NCI-H1417 treated with DMSO at 0.1 percent for 48 hours (cell line): ENCODE results near the gene ELMOD1.

Experiments
- DNase-seq: peaks from one replicate; lab custom pipeline; 2025; lab: John Stamatoyannopoulos, UW

The ELMOD1 gene

GRCh38 chr11:107646783-107647182 lies 55.8 kb downstream of the ELMOD1 start:
- no peak for DNase-seq

GRCh38 chr11:107648242-107648641 lies 57.3 kb downstream of the ELMOD1 start:
- no peak for DNase-seq

DNA sequence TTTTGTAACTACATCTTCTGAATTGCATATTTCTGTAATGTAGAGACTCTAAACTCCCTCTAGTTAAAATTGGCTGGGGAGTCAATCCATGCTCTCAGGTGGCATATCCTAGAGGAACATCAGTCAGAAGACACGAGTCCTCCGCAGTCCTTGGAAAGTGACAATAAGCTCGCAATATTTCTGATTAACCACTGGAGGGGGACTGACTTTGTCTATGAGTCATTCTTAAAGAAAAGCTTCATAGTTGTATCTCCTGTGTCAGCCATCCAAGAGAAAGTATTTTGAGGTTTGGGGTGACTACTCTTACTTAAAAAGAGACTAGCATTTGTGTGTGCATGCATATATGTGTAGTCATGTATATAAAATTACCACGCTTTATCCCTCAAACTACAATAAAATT lies 60.7 kb downstream of the ELMOD1 start:
- DNase-seq: no peak

DNA sequence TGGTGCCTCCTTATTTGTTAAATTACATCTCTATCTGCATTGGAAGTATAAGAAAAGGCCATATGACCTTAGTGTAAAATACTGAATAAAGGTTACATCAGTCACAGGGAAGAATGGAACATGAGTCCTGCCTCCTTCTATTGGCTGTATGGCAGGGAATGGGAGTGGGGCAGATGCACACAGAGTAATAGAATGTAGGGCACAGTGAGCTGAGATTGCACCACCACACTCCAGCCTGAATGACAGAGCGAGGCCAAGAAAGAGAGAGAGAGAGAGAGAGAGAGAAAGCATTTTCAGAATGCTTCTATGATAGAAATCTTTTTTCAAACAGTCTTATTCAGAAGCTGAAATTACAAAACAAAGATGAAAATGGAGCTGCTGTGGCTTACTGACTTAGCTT lies 62.1 kb downstream of the ELMOD1 start:
- no peak for DNase-seq

DNA sequence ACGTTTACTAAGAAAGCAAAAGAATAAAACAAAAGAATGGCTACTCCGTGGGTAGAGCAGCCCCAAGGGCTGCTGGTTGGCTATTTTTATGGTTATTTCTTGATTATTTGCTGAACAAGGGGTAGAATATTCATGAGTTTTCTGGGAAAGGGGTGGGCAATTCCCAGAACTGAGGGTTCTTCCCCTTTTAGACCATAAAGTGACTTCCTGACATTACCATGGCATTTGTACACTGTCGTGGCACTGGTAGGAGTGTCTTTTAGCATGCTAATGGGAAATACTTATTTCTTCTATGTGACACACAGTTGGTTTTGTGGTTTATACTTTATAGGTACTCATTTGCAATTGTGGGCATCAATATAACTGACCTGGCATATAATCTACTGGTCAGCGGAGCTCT lies 64.7 kb downstream of the ELMOD1 start:
- no peak for DNase-seq

GRCh38 chr11:107659310-107659709 lies 68.4 kb downstream of the ELMOD1 start:
- DNase-seq: no peak

DNA sequence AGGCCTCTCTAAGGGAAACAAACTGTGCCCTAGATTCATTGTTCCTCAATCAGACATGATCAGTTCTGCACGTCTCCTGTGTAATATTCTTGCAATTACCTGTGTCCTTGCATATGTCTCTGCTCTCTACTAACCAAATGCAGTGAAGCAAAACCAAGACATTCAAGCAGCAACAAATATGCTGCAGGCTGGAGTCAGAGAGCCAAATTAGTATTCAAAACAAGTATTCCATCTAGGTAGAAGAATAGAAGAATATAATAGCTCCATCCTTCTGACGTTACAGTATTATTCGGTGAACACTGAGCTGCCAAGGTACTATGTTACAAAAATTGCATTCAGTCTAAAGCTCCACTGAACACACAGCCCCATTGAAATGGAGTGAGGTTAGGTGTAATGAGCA lies 69.1 kb downstream of the ELMOD1 start:
- DNase-seq: no peak

GRCh38 chr11:107661656-107662055 lies 70.7 kb downstream of the ELMOD1 start:
- no peak for DNase-seq

DNA sequence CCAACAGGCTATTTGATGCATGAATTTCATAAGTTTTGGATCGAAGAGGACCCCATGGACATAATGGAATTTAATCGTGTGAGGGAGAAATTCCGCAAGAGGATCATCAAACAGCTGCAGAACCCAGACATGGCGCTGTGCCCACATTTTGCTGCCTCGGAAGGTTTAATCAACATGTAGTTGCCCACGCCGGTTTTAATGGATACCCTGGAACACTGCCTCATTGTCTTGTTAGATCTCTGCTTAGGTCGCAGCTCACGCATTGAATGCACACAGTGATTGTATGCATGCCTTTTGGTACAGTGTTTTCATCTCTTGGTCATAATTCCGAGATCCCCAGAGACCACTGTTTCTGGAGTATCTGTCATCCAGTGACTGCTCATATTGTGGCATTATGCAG lies 74.1 kb downstream of the ELMOD1 start:
- no peak for DNase-seq

DNA sequence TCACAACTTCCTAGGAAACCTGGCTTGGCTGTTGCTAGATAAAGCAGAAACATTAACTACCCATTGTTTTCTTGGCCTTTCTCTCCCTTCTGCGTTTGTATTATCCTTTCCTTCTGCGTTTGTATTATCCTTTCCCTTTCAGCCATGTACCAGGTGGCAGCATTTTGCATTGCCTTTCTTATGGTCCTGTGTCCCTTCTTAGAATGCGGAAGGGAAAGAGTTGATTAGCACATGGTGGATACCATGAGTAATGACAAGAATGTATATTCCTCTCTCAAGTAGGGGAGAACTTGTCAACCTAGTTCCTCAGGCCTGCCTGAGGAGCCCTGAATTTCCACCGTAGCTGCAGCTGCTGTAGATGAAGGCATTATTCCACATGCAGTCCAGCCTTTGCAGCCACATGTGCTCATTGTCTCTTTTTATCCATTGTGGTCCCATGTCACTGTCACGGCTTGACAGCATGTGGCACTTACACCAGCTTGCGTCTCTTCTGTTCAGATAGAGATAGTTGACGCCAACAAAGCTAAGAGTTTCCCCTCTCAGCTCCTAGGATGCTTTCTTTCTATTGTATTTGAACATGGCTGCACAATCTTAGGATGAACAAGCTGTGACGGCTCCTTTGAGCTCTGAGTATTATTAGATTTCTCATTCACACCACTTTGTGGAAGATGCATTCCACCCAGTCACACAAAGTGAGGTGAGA lies 76.1 kb downstream of the ELMOD1 start:
- DNase-seq: no peak

GRCh38 chr11:107669191-107669740 lies 78.3 kb downstream of the ELMOD1 start:
- no peak for DNase-seq

GRCh38 chr11:107669893-107670601 lies 79.1 kb downstream of the ELMOD1 start:
- DNase-seq: no peak

DNA sequence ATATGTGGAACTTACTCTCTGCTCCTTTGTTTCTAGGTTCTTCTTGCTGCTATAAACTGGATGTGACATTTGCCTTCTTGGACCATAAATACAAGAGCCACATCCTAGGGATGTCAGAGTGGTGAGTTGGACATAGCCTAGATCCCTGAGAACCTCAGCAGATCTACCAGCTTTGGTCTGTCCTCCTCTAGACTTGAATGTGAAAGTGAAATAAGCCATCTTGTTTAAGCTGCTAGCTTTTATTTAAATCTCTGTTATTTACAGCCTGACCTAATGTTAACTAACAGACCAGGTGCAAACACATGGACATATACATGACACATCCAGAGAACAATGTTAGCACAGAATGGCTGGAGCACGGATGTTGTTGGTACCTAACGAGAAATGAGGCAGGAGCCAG lies 85.0 kb downstream of the ELMOD1 start:
- DNase-seq: no peak

GRCh38 chr11:107676336-107677057 lies 85.5 kb downstream of the ELMOD1 start:
- no peak for DNase-seq

DNA sequence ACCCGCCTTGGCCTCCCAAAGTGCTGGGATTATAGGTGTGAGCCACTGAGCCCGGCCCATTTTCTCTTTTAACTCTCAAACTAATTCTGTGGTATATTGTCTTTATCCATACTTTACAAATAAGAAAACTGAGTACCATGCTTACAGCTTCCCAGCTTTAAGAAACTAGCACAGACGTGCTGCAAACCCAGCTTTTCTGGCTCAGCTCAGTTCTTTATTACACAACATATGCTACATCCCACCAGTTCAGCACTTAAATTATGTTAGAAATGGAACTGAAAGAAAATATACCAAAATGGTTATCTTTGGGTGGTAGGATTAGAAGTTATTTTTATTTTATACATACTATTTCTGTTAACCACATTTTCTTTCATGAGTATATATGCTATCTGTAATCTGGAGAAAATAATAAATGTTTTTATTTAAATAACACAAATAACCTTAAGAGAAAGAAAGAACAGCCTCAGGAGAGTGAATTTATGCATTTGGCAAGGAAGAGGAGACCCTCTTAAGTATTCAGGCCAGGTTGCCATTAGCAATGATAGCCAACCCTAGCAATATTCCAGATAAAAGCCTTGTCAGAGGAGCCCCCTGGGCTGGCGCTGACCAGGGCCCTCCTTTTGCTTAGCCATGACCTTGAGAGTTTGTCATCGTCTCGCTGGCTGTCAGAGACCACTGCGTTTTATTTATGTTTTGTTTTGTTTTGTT lies 87.1 kb downstream of the ELMOD1 start:
- DNase-seq: no peak

DNA sequence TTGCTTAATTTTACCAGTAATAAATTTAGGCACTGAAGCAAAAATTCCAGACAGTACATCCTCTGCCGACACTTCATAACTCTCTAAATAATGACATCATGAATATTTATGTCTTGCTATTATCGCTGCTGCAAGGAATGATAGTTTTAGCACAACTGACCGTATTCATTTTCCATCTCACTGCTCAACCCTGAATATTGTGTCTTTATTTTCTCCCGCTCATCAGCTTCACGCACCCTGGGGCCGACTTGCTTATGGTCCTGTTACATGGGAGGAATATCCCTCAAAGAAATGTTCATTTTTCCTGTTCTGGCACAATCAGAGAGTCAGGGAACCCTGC lies 87.7 kb downstream of the ELMOD1 start:
- no peak for DNase-seq

DNA sequence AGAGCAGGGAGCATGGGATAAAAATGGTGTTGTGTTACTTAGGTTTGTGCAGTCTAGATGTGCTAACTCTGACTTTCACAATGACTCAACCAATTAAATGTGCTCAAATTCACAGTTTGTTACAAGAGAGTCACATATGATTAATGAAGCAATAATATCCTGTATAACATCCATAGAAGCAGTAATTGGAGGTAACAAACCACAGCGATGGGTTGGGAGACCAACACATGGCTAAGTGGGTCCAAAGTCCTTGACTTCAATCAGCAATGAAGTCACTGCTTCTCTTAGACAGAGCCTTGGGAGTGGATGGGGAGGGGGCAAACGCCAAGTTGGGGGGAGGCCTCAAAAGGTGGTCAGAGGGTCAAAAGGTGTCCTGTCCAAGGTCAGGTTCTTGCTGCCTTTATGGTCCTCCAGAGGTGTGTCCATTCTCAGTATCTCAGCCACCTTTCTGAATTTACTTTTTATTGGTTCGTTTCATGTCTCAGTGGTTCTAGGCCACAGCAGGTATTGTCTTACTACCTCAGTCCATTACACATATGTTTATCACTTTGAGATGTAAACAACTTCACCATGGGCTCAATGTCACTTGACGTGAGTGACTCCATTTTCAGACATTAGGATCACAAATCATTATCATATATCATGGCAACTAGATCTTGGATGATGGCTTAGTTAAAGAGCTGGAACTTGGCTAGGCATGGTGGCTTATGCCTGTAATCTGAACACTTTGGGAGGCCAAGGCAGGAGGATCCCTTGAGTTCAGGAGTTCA lies 88.5 kb downstream of the ELMOD1 start:
- no peak for DNase-seq

GRCh38 chr11:107682171-107682570 lies 91.2 kb downstream of the ELMOD1 start:
- DNase-seq: no peak

GRCh38 chr11:107682572-107682971 lies 91.6 kb downstream of the ELMOD1 start:
- no peak for DNase-seq

GRCh38 chr11:107683061-107683460 lies 92.1 kb downstream of the ELMOD1 start:
- no peak for DNase-seq

DNA sequence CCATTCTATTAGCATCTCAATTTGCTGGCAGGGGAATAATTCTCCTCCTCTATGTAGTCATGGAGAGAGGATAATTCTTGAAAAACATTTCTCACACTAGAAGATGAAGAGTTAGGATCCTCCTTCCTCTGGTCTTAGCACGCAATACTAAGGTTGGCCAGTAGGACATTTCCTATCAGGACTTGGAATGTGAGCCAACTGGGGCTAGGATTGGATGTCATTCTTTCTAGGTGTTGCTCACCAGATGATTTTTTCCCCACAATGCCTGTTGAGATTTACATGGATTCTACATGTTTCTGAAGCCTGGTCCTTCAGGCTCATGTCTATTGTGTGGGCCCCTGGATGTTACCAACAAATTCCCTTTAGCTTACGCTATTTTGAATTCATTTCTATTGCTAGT lies 92.9 kb downstream of the ELMOD1 start:
- DNase-seq: no peak
